B cell (primary cell): ENCODE data around the gene LYZL6. TPM values are rescaled to one million over a fixed set of nuclear protein-coding genes. Genes with fewer than 3 reads are reported as not detected.

Source experiments
- ATAC-seq: fragments of 200-7000 bp; cut with Tn5 transposase; one replicate; pipeline ENCODE4 v1.10.0; 2021; ENCODE audit warnings: low read depth, mild to moderate bottlenecking, moderate number of reproducible peaks, moderate library complexity
- CTCF ChIA-PET: fragments of 350-600 bp; sonication (Branson Sonifier 250); formaldehyde crosslinking; loops from one replicate; lab custom pipeline; 2021; ENCODE audit warnings: antibody characterized with exemption, inconsistent platforms; lab: Charles Lee
- POLR2A ChIA-PET: fragments of 350-600 bp; sonication (Branson Sonifier 250); formaldehyde crosslinking; loops from one replicate; lab custom pipeline; 2021; ENCODE audit warnings: antibody characterized with exemption; lab: Charles Lee
- DNase-seq: peaks from one replicate; pipeline ENCODE4 v3.0.0; 2013
- H2AFZ ChIP-seq: 2 replicates; pipeline ENCODE4 v1.6.1; 2012; ENCODE audit warnings: mild to moderate bottlenecking, low read depth, low read length; ENCODE audit not compliant: insufficient read depth, poor library complexity, severe bottlenecking
- H3K27ac ChIP-seq, 2 donors: 1 replicate in 1 of 2; 2 replicates in 1 of 2; pipeline ENCODE4 v1.5.1; 2012 to 2013; ENCODE audit warnings: low read length in 2 of 2, mild to moderate bottlenecking in 2 of 2, moderate library complexity in 1 of 2
- H3K27me3 ChIP-seq, 4 experiments: fragments of 200-600 bp in 1 of 4; sonication (generic) in 1 of 4; replicated peaks in 1 of 4; 1 replicate in 2 of 4; 2 replicates in 2 of 4; pipeline versions ENCODE4 v1.6.1 to v1.7.0; 2013 to 2016; ENCODE audit warnings: low read length in 3 of 4, mild to moderate bottlenecking in 2 of 4, mixed read lengths in 1 of 4, moderate library complexity in 1 of 4; ENCODE audit not compliant: insufficient read depth in 4 of 4, control insufficient read depth in 3 of 4; ENCODE audit errors: control extremely low read depth in 1 of 4
- H3K36me3 ChIP-seq, 2 experiments: replicated peaks in 1 of 2; 1 replicate in 1 of 2; 2 replicates in 1 of 2; pipeline versions ENCODE4 v1.6.1 to v1.7.1; 2013; ENCODE audit warnings: low read length in 1 of 2; ENCODE audit not compliant: insufficient read depth in 2 of 2, control insufficient read depth in 1 of 2; ENCODE audit errors: control extremely low read depth in 1 of 2, extremely low read depth in 1 of 2
- H3K4me1 ChIP-seq, 2 donors: fragments of 200-600 bp in 1 of 2; sonication (generic) in 1 of 2; 1 replicate in 1 of 2; 2 replicates in 1 of 2; pipeline versions ENCODE4 v1.5.1 to v1.6.1; 2013 to 2017; ENCODE audit warnings: low read length in 2 of 2; ENCODE audit not compliant: control insufficient read depth in 2 of 2, insufficient read depth in 2 of 2
- H3K4me2 ChIP-seq: replicated peaks from 2 replicates; pipeline ENCODE3; 2012; ENCODE audit warnings: mild to moderate bottlenecking, low read depth, low read length; ENCODE audit not compliant: poor library complexity, severe bottlenecking
- H3K4me3 ChIP-seq, 5 experiments: fragments of 200-600 bp in 1 of 5; sonication (generic) in 1 of 5; 1 replicate in 3 of 5; 2 replicates in 2 of 5; pipeline versions ENCODE4 v1.5.1 to v1.7.0; 2011 to 2016; ENCODE audit warnings: low read length in 4 of 5, mild to moderate bottlenecking in 4 of 5, low read depth in 2 of 5, control low read depth in 1 of 5, moderate library complexity in 1 of 5; ENCODE audit not compliant: insufficient read depth in 1 of 5; ENCODE audit errors: control extremely low read depth in 1 of 5, extremely low read depth in 1 of 5
- H3K79me2 ChIP-seq: fragments of 200-600 bp; sonication (generic); one replicate; pipeline ENCODE4 v1.6.0; 2016; ENCODE audit warnings: low read length; ENCODE audit not compliant: control insufficient read depth, insufficient read depth
- H3K9ac ChIP-seq: fragments of 200-600 bp; sonication (generic); 2 replicates; pipeline ENCODE4 v1.6.1; 2017; ENCODE audit warnings: mild to moderate bottlenecking, low read length, moderate library complexity
- H3K9me3 ChIP-seq, 3 donors: one replicate each; pipeline versions ENCODE4 v1.6.1 to v1.7.1; 2013; ENCODE audit warnings: low read length in 2 of 3; ENCODE audit not compliant: control insufficient read depth in 2 of 3, insufficient read depth in 1 of 3; ENCODE audit errors: control extremely low read depth in 1 of 3
- H4K20me1 ChIP-seq: 2 replicates; pipeline ENCODE4 v1.6.0; 2012; ENCODE audit warnings: mild to moderate bottlenecking, low read length; ENCODE audit not compliant: insufficient read depth, control insufficient read depth, poor library complexity, severe bottlenecking
- H3K27ac Mint-ChIP-seq: one replicate; pipeline ENCODE4 v1.8.0; 2021; ENCODE audit warnings: mixed read lengths
- H3K27me3 Mint-ChIP-seq: one replicate; pipeline ENCODE4 v1.8.0; 2021; ENCODE audit warnings: mixed read lengths
- H3K4me1 Mint-ChIP-seq: one replicate; pipeline ENCODE4 v1.8.0; 2021; ENCODE audit warnings: mixed read lengths
- H3K4me3 Mint-ChIP-seq: one replicate; pipeline ENCODE4 v1.8.0; 2021; ENCODE audit warnings: mixed read lengths
- H3K9me3 Mint-ChIP-seq: one replicate; pipeline ENCODE4 v1.8.0; 2022; ENCODE audit warnings: mixed read lengths; ENCODE audit not compliant: insufficient read depth
- CTCF ChIP-seq: fragments of 200-600 bp; IDR thresholded peaks from one replicate; pipeline ENCODE4 v1.8.0; 2022; ENCODE audit warnings: antibody characterized with exemption, mild to moderate bottlenecking
- EZH2 ChIP-seq: IDR thresholded peaks from 2 replicates; pipeline ENCODE4 v1.6.1; 2012; ENCODE audit warnings: borderline replicate concordance, low read depth, mild to moderate bottlenecking, moderate library complexity, low read length; ENCODE audit not compliant: insufficient read depth, poor library complexity, severe bottlenecking
- WGBS: methylation state at CpG from one replicate; pipeline ENCODE4 v1.1.5; 2013; ENCODE audit warnings: missing lambda C conversion rate; ENCODE audit not compliant: insufficient coverage; 5-methylcytosine and 5-hydroxymethylcytosine counted together
- intact Hi-C: fragments of 100-400 bp; cut with micrococcal nuclease; formaldehyde crosslinking; loops from one replicate; pipeline ENCODE4 v1.10.0; 2022
- polyA plus RNA-seq: library from polyadenylated mRNA; depleted of rRNA; stranded (reverse); fragments of >200 nt; gene quantifications from 2 replicates; pipeline ENCODE4 v1.2.3, GENCODE V29; 2012
- total RNA-seq, 2 donors: library from RNA; stranded (reverse); fragments of 120-200 nt in 1 of 2; gene quantifications; 1 replicate in 1 of 2; 2 replicates in 1 of 2; pipeline versions ENCODE4 v1.2.3 to v1.2.4, GENCODE V29; 2013 to 2022

Gene LYZL6
- total and polyA plus RNA-seq, 2 donors (not counting 1 experiment from before 2014, with no cell fraction given): not detected

GRCh38 chr17:35918665-35919064, 24.8 kb downstream of the LYZL6 start:
- Histone ChIP-seq H3K27ac (no peak overlapping the region), H3K9ac (no peak overlapping the region), H3K4me3 (no peak overlapping the region), H3K4me2 (no peak overlapping the region), H3K36me3 (no peaks in the 10 kb centered on the region), H3K4me1 (peaks cover 0 to 3% of the 10 kb centered on the region in 2 donors), H3K27me3 (no peaks in the 10 kb centered on the region), H4K20me1 (no peaks in the 10 kb centered on the region), H3K9me3 (no peaks in the 10 kb centered on the region), H3K79me2 (no peaks in the 10 kb centered on the region), H2AFZ (no peak overlapping the region)
- no peak for TF ChIP-seq EZH2
- TF ChIP-seq CTCF: no peak
- ChIA-PET CTCF (interaction anchor here (0.7 to 1.3 kb wide), 2 partner anchors 30 to 51 kb away, joined by 3 to 4 read pairs; no protein-coding TSS in a partner anchor), POLR2A (no interaction called here)
- Mint-ChIP-seq H3K9me3 (no peaks in the 10 kb centered on the region), H3K27ac (no peak overlapping the region), H3K4me3 (no peak overlapping the region), H3K27me3 (no peaks in the 10 kb centered on the region), H3K4me1 (peaks cover 2% of the 10 kb centered on the region)
- ATAC-seq (no peak), DNase-seq (no peak)
- no CpG with 5 or more reads among the region's 3 CpGs for WGBS
- intact Hi-C loops: no loop called here

GRCh38 chr17:35917519-35918213, 25.8 kb downstream of the LYZL6 start:
- WGBS: 99% methylated on average over 26 of the region's 29 CpGs
- Histone ChIP-seq H3K36me3 (no peaks in the 10 kb centered on the region), H3K9ac (no peak overlapping the region), H3K4me1 (no peaks in the 10 kb centered on the region), H3K9me3 (no peaks in the 10 kb centered on the region), H3K79me2 (no peaks in the 10 kb centered on the region), H3K4me2 (no peak overlapping the region), H3K27ac (no peak overlapping the region), H3K27me3 (no peaks in the 10 kb centered on the region), H2AFZ (no peak overlapping the region), H4K20me1 (no peaks in the 10 kb centered on the region), H3K4me3 (no peak overlapping the region)
- intact Hi-C loops: no loop called here
- ATAC-seq (no peak), DNase-seq (no peak)
- TF ChIP-seq EZH2 (no peak), CTCF (no peak)
- H3K4me3 Mint-ChIP-seq: no peak overlapping the region
- no peaks in the 10 kb centered on the region for H3K9me3 Mint-ChIP-seq
- H3K27me3 Mint-ChIP-seq: no peaks in the 10 kb centered on the region
- H3K27ac Mint-ChIP-seq: no peak overlapping the region
- POLR2A ChIA-PET: no interaction called here
- CTCF ChIA-PET: no interaction called here
- no peaks in the 10 kb centered on the region for H3K4me1 Mint-ChIP-seq
